Measurements from ENCODE around the gene GMPR.

Gene GMPR

GRCh38 chr6:16333580-16333979 lies 95.2 kb downstream of the GMPR start:
- DNase-seq, result no peak

GRCh38 chr6:16334671-16335070 lies 96.3 kb downstream of the GMPR start:
- DNase-seq, result no peak

- DNase-seq, result no peak
These were observed 96.8 kb downstream of the GMPR start for GRCh38 chr6:16335176-16335575.

- DNase-seq, result no peak
These were observed 97.8 kb downstream of the GMPR start for GRCh38 chr6:16336056-16336818.

GRCh38 chr6:16336911-16337294 lies 98.5 kb downstream of the GMPR start:
- no peak for DNase-seq

GRCh38 chr6:16337295-16337975 lies 99.0 kb downstream of the GMPR start:
- DNase-seq, result no peak

- DNase-seq, result no peak
These were observed 100.3 kb downstream of the GMPR start for GRCh38 chr6:16338577-16339264.

GRCh38 chr6:16339265-16339587 lies 100.8 kb downstream of the GMPR start:
- DNase-seq, result no peak

- no peak for DNase-seq
These were observed 105.2 kb downstream of the GMPR start for GRCh38 chr6:16343593-16343992.

- DNase-seq, result no peak
These were observed 106.4 kb downstream of the GMPR start for GRCh38 chr6:16344756-16345155.
